ENCODE results near the gene THADA.

THADA gene

GRCh38 chr2:43518718-43519117, 77.1 kb downstream of the THADA start:
- no peak for TF ChIP-seq FOXP2 (optimal IDR thresholded peaks at IDR 0.05; ENCODE audit: borderline replicate concordance, extremely low read depth, extremely low read length, insufficient read depth)
- no peak for TF ChIP-seq POLR2AphosphoS5 (IDR thresholded peaks at IDR 0.05; ENCODE audit: low read depth, low read length)
- TF ChIP-seq SIN3A (IDR thresholded peaks at IDR 0.05; ENCODE audit: borderline replicate concordance, insufficient read depth, low read length): no peak
- TF ChIP-seq REST (IDR thresholded peaks at IDR 0.05; ENCODE audit: insufficient read depth in 1 of 2, low read depth in 2 of 2, low read length in 2 of 2): no peak
- TF ChIP-seq TAF1 (IDR thresholded peaks at IDR 0.05; ENCODE audit: borderline replicate concordance, insufficient read depth, low read length): no peak

DNA sequence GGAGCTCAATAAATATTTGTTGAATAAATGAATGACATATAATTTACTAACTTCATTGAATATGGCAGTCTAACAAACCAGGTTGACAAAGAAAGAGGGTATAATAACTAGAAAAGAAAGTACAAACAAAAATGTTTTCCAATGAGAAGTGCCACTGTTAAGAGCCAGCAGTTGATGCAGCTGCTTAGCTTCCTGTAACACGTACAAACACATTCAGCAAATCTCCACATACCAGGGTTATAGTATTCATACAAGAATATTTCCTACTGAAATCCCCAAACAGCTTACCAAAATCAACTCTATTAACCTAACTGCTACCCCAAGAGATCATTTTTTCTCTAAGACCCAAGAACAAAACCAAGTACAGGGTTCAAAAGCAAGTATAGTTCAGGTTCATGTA, 77.7 kb downstream of the THADA start:
- TF ChIP-seq REST (IDR thresholded peaks at IDR 0.05; ENCODE audit: insufficient read depth in 1 of 2, low read depth in 2 of 2, low read length in 2 of 2) (no peak), SIN3A (IDR thresholded peaks at IDR 0.05; ENCODE audit: borderline replicate concordance, insufficient read depth, low read length) (no peak), FOXP2 (optimal IDR thresholded peaks at IDR 0.05; ENCODE audit: borderline replicate concordance, extremely low read depth, extremely low read length, insufficient read depth) (no peak)

GRCh38 chr2:43515807-43516497, 79.9 kb downstream of the THADA start:
- TF ChIP-seq REST (IDR thresholded peaks at IDR 0.05; ENCODE audit: insufficient read depth in 1 of 2, low read depth in 2 of 2, low read length in 2 of 2) (no peak), SIN3A (IDR thresholded peaks at IDR 0.05; ENCODE audit: borderline replicate concordance, insufficient read depth, low read length) (no peak), TAF1 (IDR thresholded peaks at IDR 0.05; ENCODE audit: borderline replicate concordance, insufficient read depth, low read length) (no peak), POLR2AphosphoS5 (IDR thresholded peaks at IDR 0.05; ENCODE audit: low read depth, low read length) (no peak), FOXP2 (optimal IDR thresholded peaks at IDR 0.05; ENCODE audit: borderline replicate concordance, extremely low read depth, extremely low read length, insufficient read depth) (no peak)

- TF ChIP-seq SIN3A (IDR thresholded peaks at IDR 0.05; ENCODE audit: borderline replicate concordance, insufficient read depth, low read length) (no peak), FOXP2 (optimal IDR thresholded peaks at IDR 0.05; ENCODE audit: borderline replicate concordance, extremely low read depth, extremely low read length, insufficient read depth) (no peak), REST (IDR thresholded peaks at IDR 0.05; ENCODE audit: insufficient read depth in 1 of 2, low read depth in 2 of 2, low read length in 2 of 2) (no peak), POLR2AphosphoS5 (IDR thresholded peaks at IDR 0.05; ENCODE audit: low read depth, low read length) (no peak), TAF1 (IDR thresholded peaks at IDR 0.05; ENCODE audit: borderline replicate concordance, insufficient read depth, low read length) (no peak)
These were observed 80.6 kb downstream of the THADA start for GRCh38 chr2:43515248-43515647.

GRCh38 chr2:43513796-43514195, 82.0 kb downstream of the THADA start:
- TF ChIP-seq SIN3A (IDR thresholded peaks at IDR 0.05; ENCODE audit: borderline replicate concordance, insufficient read depth, low read length) (no peak), REST (IDR thresholded peaks at IDR 0.05; ENCODE audit: insufficient read depth in 1 of 2, low read depth in 2 of 2, low read length in 2 of 2) (no peak), POLR2AphosphoS5 (IDR thresholded peaks at IDR 0.05; ENCODE audit: low read depth, low read length) (no peak), FOXP2 (optimal IDR thresholded peaks at IDR 0.05; ENCODE audit: borderline replicate concordance, extremely low read depth, extremely low read length, insufficient read depth) (no peak), TAF1 (IDR thresholded peaks at IDR 0.05; ENCODE audit: borderline replicate concordance, insufficient read depth, low read length) (no peak)
